ENCODE results near the gene HOXA13.

HOXA13 gene

GRCh38 chr7:27205325-27206280, 5.7 kb upstream of the HOXA13 start:
- DNase-seq = no peak

GRCh38 chr7:27204851-27205322, 5.0 kb upstream of the HOXA13 start:
- DNase-seq = no peak

GRCh38 chr7:27203964-27204594, 4.2 kb upstream of the HOXA13 start:
- DNase-seq = no peak

- DNase-seq = no peak
These were observed 3.6 kb upstream of the HOXA13 start for GRCh38 chr7:27203365-27203953.

GRCh38 chr7:27202862-27203134, 2.9 kb upstream of the HOXA13 start:
- DNase-seq = no peak

GRCh38 chr7:27202018-27202861, 2.3 kb upstream of the HOXA13 start:
- DNase-seq = no peak

GRCh38 chr7:27201580-27202017, 1.7 kb upstream of the HOXA13 start:
- DNase-seq = no peak

GRCh38 chr7:27200761-27201579, 1.1 kb upstream of the HOXA13 start:
- DNase-seq = no peak

GRCh38 chr7:27198871-27199801, 755 bp downstream of the HOXA13 start:
- DNase-seq = no peak

- DNase-seq = no peak
These were observed 1.6 kb downstream of the HOXA13 start for GRCh38 chr7:27198138-27198841.

GRCh38 chr7:27197137-27198042, 2.5 kb downstream of the HOXA13 start:
- no peak for DNase-seq

GRCh38 chr7:27196287-27196767, 3.6 kb downstream of the HOXA13 start:
- peak; percentile 56 for DNase-seq

GRCh38 chr7:27194686-27195379, 5.1 kb downstream of the HOXA13 start:
- no peak for DNase-seq

GRCh38 chr7:27194002-27194352, 5.9 kb downstream of the HOXA13 start:
- no peak for DNase-seq

- DNase-seq = no peak
These were observed 6.4 kb downstream of the HOXA13 start for GRCh38 chr7:27193335-27194001.

- DNase-seq = no peak
These were observed 7.2 kb downstream of the HOXA13 start for GRCh38 chr7:27192546-27193334.
